ENCODE data around the gene CMIP.

CMIP gene

DNA sequence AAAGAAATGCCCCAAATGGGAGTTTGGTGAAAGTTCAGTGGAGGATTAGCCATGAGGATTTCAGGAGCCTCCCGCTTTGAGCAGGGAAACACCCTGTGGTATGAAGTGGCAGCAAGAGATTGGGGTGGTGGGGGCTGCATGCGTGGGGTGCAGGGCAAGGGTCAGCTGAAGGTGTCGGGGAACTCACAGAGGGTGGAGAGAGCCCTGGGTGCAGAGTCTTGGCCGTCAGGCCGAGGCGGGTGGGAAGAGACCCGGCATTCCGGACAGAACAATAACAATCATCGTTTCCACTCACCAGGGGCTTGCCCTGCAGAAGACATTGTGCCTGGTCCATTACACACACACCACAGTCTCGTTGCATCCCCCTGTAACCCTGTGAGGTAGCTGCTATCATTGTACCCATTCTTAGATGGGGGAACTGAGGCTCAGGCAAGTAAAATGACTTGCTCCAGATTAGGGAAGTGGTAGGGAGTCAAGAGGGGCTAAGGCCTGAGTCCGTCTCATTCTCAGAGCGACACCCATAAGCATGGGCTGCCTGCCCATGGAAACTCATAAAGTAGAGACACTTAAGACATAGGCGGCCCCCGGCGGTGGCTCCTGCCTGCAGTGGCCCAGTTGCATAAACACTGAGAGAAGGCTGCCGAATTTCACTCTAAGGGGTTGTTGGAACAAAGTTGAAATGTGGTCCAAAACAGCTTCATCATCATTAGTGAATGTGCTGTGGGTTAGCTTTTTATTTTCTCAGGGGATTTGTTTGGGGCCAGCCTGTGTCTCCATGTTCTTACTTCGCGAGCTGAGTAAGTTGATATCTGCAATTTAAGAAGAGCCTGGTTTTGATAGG, 93.3 kb downstream of the CMIP start:
- in situ Hi-C loops (cut with HindIII; ENCODE audit: low pct_ligation_motif_present, low sequenced_read_pairs): no loop called here
- TF ChIP-seq, protein P1, sequence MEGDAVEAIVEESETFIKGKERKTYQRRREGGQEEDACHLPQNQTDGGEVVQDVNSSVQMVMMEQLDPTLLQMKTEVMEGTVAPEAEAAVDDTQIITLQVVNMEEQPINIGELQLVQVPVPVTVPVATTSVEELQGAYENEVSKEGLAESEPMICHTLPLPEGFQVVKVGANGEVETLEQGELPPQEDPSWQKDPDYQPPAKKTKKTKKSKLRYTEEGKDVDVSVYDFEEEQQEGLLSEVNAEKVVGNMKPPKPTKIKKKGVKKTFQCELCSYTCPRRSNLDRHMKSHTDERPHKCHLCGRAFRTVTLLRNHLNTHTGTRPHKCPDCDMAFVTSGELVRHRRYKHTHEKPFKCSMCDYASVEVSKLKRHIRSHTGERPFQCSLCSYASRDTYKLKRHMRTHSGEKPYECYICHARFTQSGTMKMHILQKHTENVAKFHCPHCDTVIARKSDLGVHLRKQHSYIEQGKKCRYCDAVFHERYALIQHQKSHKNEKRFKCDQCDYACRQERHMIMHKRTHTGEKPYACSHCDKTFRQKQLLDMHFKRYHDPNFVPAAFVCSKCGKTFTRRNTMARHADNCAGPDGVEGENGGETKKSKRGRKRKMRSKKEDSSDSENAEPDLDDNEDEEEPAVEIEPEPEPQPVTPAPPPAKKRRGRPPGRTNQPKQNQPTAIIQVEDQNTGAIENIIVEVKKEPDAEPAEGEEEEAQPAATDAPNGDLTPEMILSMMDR (IDR thresholded peaks at IDR 0.05; ENCODE audit: low read depth, low read length, missing control alignments): peak; percentile 9
- H3K27me3 ChIP-seq (replicated peaks): no peaks in the 10 kb centered on the region
- H3K4me3 ChIP-seq (ENCODE audit: low read depth, low read length): no peak overlapping the region
- H3K36me3 ChIP-seq (replicated peaks): no peaks in the 10 kb centered on the region
- H3K27ac ChIP-seq: peak overlapping the region; percentile 57
- DNase-seq: peak; percentile 71

DNA sequence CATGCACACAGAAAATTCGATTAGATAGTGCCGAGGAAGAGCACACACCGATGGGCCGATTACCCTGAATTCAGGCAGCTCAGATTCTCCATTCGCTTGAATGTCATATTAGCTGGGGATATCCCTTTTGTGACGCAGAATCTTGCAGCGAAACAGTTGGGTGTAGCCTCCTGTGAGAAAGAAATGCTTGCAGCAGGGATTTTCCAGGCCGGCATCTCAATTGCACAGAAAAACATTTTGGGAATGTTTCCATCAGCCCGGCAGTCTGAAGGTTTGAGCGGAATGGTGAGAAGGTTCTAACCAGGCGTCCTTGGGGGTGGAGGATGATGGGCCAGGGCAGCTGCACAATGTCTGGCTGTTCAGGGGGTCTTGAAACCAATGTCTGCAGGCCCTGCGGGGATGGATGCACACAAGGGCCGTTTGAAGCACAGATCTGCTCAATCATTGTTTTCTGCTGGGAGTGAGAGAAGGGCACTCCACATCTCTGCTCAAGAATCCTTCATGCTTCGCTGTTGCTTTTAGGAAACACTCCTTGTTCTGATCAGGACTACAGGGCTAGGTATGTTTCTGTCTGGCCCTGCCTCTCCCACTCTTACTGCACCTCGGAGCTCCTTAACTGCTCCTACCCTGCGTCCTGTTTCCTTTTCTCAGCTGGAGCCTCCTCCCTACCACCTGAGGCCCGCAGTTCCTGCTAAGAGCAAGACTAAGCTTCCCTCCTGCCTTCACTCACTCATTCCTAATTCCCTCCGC, 94.6 kb downstream of the CMIP start:
- in situ Hi-C loops (cut with HindIII; ENCODE audit: low pct_ligation_motif_present, low sequenced_read_pairs): no loop called here
- Histone ChIP-seq H3K36me3 (replicated peaks) (no peaks in the 10 kb centered on the region), H3K4me3 (ENCODE audit: low read depth, low read length) (no peak overlapping the region), H3K27ac (peak overlapping the region; percentile 57), H3K27me3 (replicated peaks) (no peaks in the 10 kb centered on the region)
- TF ChIP-seq, protein P1 (IDR thresholded peaks at IDR 0.05; ENCODE audit: low read depth, low read length, missing control alignments): no peak
- peak; percentile 60 for DNase-seq

DNA sequence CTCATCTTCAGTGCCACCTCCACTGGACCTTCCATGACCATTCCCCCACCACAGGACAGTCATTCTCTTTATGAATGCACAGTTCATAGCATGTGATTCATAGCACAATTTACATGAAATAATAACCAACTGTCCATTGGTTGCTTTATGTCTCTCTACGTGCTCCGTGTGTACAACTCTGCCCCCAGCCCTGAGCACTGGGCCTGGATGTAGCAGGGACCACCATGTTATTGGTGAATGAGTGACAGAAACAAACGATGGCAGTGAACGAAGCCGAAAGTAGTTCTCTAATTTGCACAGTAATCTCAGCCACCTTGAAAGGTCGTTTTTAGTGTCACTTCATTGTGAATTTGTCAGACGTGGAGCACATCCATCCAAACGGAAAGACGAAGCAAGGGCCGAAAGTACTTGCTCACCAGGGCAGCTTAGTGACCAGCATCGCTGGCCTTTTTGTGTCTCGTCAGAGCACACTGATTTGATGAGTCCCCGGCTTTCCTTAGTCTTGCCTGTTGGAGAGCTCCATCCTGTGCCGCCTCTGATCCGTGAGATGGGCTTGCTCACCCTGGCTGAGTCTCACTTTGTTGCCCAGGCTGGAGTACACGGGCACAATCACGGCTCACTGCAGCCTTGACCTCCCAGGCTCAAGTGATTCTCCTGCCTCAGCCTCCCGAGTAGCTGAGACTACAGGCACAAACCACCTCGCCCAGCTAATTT, 95.3 kb downstream of the CMIP start:
- no peak for DNase-seq
- H3K36me3 ChIP-seq (replicated peaks): no peaks in the 10 kb centered on the region
- in situ Hi-C loops (cut with HindIII; ENCODE audit: low pct_ligation_motif_present, low sequenced_read_pairs): no loop called here
- H3K4me3 ChIP-seq (ENCODE audit: low read depth, low read length): no peak overlapping the region
- H3K27ac ChIP-seq: peak overlapping the region; percentile 57
- H3K27me3 ChIP-seq (replicated peaks): no peaks in the 10 kb centered on the region
- TF ChIP-seq, protein P1 (IDR thresholded peaks at IDR 0.05; ENCODE audit: low read depth, low read length, missing control alignments): no peak

DNA sequence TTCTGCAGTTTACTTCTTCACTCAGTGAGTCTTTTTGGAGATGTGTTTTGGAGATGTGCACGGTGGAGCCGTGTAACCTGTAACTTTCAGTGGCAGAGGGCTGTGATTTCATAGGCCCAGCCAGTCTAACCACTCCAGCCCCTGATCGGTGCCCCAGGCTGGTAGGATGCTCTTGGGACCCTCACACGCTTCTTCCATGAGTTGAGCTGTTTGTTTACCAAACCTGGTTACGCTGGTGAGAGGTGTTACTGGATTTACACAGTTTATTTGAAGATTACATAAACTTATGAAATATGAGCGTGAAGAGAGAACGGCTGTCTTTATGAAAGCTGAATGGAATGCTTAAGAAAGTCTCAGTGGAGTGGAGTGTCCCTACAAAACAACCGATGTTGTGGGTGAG, 96.7 kb downstream of the CMIP start:
- TF ChIP-seq, protein P1 (IDR thresholded peaks at IDR 0.05; ENCODE audit: low read depth, low read length, missing control alignments): no peak
- Histone ChIP-seq H3K27me3 (replicated peaks) (no peaks in the 10 kb centered on the region), H3K4me3 (ENCODE audit: low read depth, low read length) (no peak overlapping the region), H3K27ac (no peak overlapping the region), H3K36me3 (replicated peaks) (no peaks in the 10 kb centered on the region)
- DNase-seq: no peak
- in situ Hi-C loops (cut with HindIII; ENCODE audit: low pct_ligation_motif_present, low sequenced_read_pairs): no loop called here

DNA sequence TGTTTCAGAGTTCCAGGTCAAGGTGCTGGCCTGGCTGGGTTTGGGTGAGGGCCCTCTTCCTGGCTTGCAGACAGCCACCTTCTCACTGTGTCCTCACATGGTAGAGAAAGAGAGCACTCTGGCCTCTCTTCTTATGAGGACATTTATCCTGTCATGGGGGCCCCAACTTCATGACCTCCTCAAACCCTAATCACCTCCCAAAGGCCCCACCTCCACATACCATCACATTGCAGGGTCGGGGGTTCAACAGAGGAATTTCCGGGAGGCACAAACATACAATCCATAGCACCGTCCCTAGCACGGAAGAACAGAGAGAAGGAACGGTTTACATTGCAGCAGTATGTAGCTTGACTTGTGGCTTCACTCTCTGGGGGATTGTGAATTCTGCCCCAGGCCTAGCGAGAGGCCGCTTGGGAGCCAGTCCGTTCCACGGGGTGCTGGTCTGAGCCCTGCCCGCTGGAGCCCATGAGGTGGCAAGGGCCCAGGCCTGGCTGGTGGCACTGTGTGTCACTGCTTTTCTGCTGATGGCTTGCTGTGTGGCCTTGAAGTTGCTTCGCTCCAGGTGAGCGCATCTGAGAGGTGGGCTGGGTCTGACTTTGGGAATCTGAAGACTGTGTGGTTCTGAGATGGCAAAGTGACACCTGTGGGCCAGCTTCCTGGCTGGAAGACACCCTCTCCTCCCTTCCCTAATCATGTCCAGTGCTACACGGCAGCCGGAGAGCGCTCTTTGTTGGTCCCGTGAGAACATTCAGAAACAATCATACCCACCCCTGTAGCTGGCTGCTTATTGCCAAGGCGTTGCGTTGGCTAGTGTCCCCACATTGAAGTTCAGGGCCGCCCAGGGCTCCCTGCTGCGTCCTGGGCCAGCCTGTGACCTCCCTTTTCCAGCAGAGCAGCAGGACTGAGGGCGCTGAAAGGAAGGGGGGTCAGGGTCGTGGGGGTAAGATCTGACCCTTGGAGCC, 98.3 kb downstream of the CMIP start:
- H3K4me3 ChIP-seq (ENCODE audit: low read depth, low read length): no peak overlapping the region
- peak overlapping the region; percentile 75 for H3K27ac ChIP-seq
- H3K36me3 ChIP-seq (replicated peaks): no peaks in the 10 kb centered on the region
- no peaks in the 10 kb centered on the region for H3K27me3 ChIP-seq (replicated peaks)
- in situ Hi-C loops (cut with HindIII; ENCODE audit: low pct_ligation_motif_present, low sequenced_read_pairs): no loop called here
- DNase-seq: no peak
- TF ChIP-seq, protein P1 (IDR thresholded peaks at IDR 0.05; ENCODE audit: low read depth, low read length, missing control alignments): no peak
